MCF 10A (cell line): ENCODE data around the gene SMURF1. TPM values are rescaled to one million over a fixed set of nuclear protein-coding genes. Genes with fewer than 3 reads are reported as not detected.
"Not testable (repeated sequence)": the region's sequence is repeated elsewhere in the genome, so short reads cannot be mapped to it uniquely, and the experiment has no call there.

Experiments used
- BruUV-seq: library from RNA; stranded (reverse); fragments of 400-500 nt; replicated peaks from 2 replicates; lab custom pipeline; 2021; lab: Mats Ljungman, UMichigan
- CTCF ChIA-PET: fragments of 300-600 bp; sonication (Branson Sonifier 250); formaldehyde crosslinking; extraction: SDS; loops from one replicate; lab custom pipeline; 2021; ENCODE audit warnings: antibody characterized with exemption, inconsistent platforms; lab: Yijun Ruan, JAX
- POLR2A ChIA-PET: fragments of 300-600, 350-650 bp; sonication (Branson Sonifier 250); formaldehyde crosslinking; extraction: SDS; loops from one replicate; lab custom pipeline; 2020; ENCODE audit warnings: antibody characterized with exemption, inconsistent platforms; lab: Yijun Ruan, JAX
- DNase-seq: peaks from one replicate; pipeline ENCODE4 v3.0.0-alpha.2; 2018; ENCODE audit not compliant: unreplicated experiment
- H3K27ac Mint-ChIP-seq: one replicate; pipeline ENCODE4 v1.8.0; 2022; ENCODE audit warnings: mild to moderate bottlenecking, low read depth, mixed read lengths; ENCODE audit not compliant: unreplicated experiment
- H3K27me3 Mint-ChIP-seq: one replicate; pipeline ENCODE4 v1.8.0; 2022; ENCODE audit warnings: mixed read lengths; ENCODE audit not compliant: insufficient read depth, unreplicated experiment
- H3K36me3 Mint-ChIP-seq: one replicate; pipeline ENCODE4 v1.8.0; 2022; ENCODE audit warnings: mild to moderate bottlenecking, moderate library complexity, mixed read lengths; ENCODE audit not compliant: insufficient read depth, unreplicated experiment
- H3K4me1 Mint-ChIP-seq: one replicate; pipeline ENCODE4 v1.8.0; 2022; ENCODE audit warnings: mixed read lengths; ENCODE audit not compliant: insufficient read depth, unreplicated experiment
- H3K4me3 Mint-ChIP-seq: one replicate; pipeline ENCODE4 v1.8.0; 2022; ENCODE audit warnings: mild to moderate bottlenecking, moderate library complexity, mixed read lengths; ENCODE audit not compliant: unreplicated experiment
- H3K9me3 Mint-ChIP-seq: one replicate; pipeline ENCODE4 v1.8.0; 2022; ENCODE audit warnings: mixed read lengths; ENCODE audit not compliant: unreplicated experiment
- intact Hi-C: fragments of 100-400 bp; cut with micrococcal nuclease; formaldehyde crosslinking; loops from 2 replicates; pipeline ENCODE4 v1.14.1; 2022
- total RNA-seq: library from RNA; stranded (reverse); gene quantifications from 2 replicates; pipeline ENCODE4 v1.2.3, GENCODE V29; 2022
- TF ChIP-seq, protein P1 (sequence below): fragments of 200-600 bp; IDR thresholded peaks from one replicate; pipeline ENCODE4 v1.8.0; 2022; ENCODE audit warnings: antibody characterized with exemption, mild to moderate bottlenecking; ENCODE audit not compliant: unreplicated experiment

The SMURF1 gene
- total RNA-seq, 1 experiment from 2014 or later, result 19.9 TPM

DNA sequence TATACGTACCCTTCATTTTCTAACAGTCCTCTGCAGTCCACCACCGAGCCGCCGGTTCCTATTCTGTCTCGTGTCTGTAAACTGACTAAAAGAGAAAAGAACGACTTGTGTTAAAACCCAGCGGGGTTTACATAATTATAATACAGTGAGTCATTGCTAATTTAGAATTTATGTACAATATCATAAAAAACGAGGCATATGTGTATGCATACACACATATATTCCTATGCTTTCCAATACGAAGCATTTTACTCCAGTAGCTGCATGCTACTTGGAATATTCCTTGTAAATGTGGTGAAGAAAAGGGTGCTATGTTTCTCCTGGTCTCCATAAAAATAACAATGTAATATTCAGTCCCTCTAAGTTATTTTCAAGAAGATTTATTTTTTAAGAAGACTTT, 89.1 kb downstream of the SMURF1 start:
- H3K4me3 Mint-ChIP-seq, result no peak overlapping the region
- no peaks in the 10 kb centered on the region for H3K9me3 Mint-ChIP-seq
- ChIA-PET CTCF (interaction anchor here (0.5 to 1.0 kb wide), 3 partner anchors 14 to 310 kb away, joined by 3 to 4 read pairs (median 3); no protein-coding TSS in a partner anchor), POLR2A (no interaction called here)
- H3K4me1 Mint-ChIP-seq, result no peaks in the 10 kb centered on the region
- TF ChIP-seq, protein P1, sequence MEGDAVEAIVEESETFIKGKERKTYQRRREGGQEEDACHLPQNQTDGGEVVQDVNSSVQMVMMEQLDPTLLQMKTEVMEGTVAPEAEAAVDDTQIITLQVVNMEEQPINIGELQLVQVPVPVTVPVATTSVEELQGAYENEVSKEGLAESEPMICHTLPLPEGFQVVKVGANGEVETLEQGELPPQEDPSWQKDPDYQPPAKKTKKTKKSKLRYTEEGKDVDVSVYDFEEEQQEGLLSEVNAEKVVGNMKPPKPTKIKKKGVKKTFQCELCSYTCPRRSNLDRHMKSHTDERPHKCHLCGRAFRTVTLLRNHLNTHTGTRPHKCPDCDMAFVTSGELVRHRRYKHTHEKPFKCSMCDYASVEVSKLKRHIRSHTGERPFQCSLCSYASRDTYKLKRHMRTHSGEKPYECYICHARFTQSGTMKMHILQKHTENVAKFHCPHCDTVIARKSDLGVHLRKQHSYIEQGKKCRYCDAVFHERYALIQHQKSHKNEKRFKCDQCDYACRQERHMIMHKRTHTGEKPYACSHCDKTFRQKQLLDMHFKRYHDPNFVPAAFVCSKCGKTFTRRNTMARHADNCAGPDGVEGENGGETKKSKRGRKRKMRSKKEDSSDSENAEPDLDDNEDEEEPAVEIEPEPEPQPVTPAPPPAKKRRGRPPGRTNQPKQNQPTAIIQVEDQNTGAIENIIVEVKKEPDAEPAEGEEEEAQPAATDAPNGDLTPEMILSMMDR, result no peak
- DNase-seq, result no peak
- H3K27ac Mint-ChIP-seq, result no peak overlapping the region
- peaks cover 83% of the 10 kb centered on the region for H3K36me3 Mint-ChIP-seq
- BruUV-seq, result no TSS peak
- no peaks in the 10 kb centered on the region for H3K27me3 Mint-ChIP-seq
- intact Hi-C loops, result no loop called here

DNA sequence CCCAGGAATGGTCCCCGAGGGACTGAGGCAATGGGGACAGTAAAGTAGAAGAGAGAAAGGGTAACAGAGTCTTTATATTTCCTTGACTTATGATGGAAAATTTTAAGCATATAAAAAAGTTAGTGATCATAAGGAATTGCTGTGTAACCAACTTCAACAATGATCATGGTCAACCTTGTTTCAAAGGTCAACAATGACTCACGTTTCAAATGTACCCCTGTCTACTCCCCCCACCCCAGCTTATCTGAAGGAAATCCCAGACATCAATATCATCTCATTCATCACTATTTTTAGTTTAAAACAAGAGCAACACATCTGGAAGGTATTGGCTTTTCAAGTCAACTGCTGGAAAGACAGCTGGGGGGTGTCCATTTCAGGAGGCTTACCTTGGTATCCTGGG, 92.9 kb downstream of the SMURF1 start:
- ChIA-PET POLR2A (interaction anchor here (0.6 kb wide), 1 partner anchor 249 kb away, joined by 3 read pairs; no protein-coding TSS in a partner anchor), CTCF (interaction anchor here (0.9 to 1.5 kb wide), 3 partner anchors 13 to 262 kb away, joined by 3 to 4 read pairs (median 3); no protein-coding TSS in a partner anchor)
- no peak overlapping the region for H3K27ac Mint-ChIP-seq
- no peaks in the 10 kb centered on the region for H3K27me3 Mint-ChIP-seq
- intact Hi-C loops, result no loop called here
- H3K36me3 Mint-ChIP-seq, result peaks cover 93% of the 10 kb centered on the region
- H3K9me3 Mint-ChIP-seq, result no peaks in the 10 kb centered on the region
- H3K4me3 Mint-ChIP-seq, result no peak overlapping the region
- DNase-seq, result no peak
- TF ChIP-seq, protein P1, result no peak
- BruUV-seq, result no TSS peak
- H3K4me1 Mint-ChIP-seq, result no peaks in the 10 kb centered on the region

DNA sequence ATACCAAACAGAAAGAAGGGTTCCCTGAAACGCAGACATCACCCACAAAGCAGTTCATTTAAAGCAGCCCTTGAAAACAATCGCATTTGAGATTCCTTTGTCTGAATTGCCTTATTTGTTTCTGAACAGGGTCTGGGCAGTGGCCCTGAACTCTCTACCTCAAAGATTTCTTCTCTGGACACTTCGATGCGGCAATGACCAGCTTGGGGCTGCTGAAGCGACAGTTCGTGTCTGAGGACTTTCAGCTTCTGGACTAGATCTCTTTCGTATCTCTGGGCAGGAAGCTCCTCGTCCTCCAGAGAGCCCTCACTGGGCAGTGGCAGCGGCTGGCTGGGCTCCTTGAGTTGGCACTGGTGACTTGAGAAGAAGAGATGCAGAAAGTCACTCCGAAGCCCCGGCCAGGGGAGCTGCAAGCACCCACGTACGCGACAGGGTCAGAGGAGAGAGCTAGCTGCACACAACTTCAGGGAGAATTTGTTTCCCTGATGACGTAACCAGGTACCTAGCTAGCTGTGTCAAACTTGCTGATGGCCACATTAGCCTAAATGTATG, 96.3 kb downstream of the SMURF1 start:
- no TSS peak for BruUV-seq
- TF ChIP-seq, protein P1, result no peak
- intact Hi-C loops, result no loop called here
- CTCF ChIA-PET, result interaction anchor here (0.6 to 0.7 kb wide), 2 partner anchors 279 to 318 kb away, joined by 3 to 6 read pairs; no protein-coding TSS in a partner anchor
- Mint-ChIP-seq H3K4me1 (no peaks in the 10 kb centered on the region), H3K27ac (no peak overlapping the region), H3K36me3 (peaks cover 93% of the 10 kb centered on the region), H3K27me3 (no peaks in the 10 kb centered on the region), H3K9me3 (no peaks in the 10 kb centered on the region), H3K4me3 (no peak overlapping the region)
- POLR2A ChIA-PET, result no interaction called here
- DNase-seq, result no peak

DNA sequence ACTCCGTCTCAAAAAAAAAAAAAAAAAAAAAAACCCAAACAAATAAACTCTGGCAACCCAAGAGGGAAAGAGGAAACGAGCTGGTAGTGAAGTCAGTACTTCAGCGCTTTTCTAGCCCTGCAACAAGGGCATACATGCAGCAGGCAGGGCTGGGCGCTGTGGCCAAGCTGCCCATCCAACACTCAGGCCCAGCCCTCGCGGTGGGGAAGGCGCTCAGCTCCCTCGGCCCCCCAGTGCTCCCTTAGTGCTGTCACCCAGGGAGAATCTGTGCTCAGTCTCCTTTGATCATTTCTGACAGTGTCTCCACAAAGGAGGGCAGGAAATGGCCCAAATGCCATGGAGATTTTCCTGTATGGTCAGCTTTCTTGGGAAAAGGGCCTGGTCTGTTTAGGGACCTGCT, 97.2 kb downstream of the SMURF1 start:
- Mint-ChIP-seq H3K4me1 (no peaks in the 10 kb centered on the region), H3K4me3 (no peak overlapping the region), H3K27ac (no peak overlapping the region), H3K27me3 (no peaks in the 10 kb centered on the region), H3K9me3 (no peaks in the 10 kb centered on the region), H3K36me3 (peaks cover 94% of the 10 kb centered on the region)
- intact Hi-C loops, result no loop called here
- no TSS peak for BruUV-seq
- ChIA-PET POLR2A (no interaction called here), CTCF (interaction anchor here (0.6 to 0.7 kb wide), 2 partner anchors 67 to 280 kb away, joined by 3 to 6 read pairs; no protein-coding TSS in a partner anchor)
- TF ChIP-seq, protein P1, result no peak
- no peak for DNase-seq

DNA sequence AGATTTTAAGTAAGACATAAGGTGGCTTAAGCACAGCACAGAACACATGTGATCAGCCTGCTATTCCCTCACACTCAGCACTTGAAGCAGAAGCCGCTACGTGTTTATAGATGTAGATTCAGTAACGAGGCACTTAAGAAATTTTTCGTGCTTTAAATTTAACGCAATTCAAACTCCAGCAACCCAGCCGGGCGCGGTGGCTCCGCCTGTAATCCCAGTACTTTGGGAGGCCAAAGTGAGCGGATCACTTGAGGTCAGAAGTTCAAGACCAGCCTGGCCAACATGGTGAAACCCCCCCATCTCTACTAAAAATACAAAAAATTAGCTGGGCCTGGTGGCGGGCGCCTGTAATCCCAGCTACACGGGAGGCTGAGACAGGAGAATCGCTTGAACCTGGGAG, 97.6 kb downstream of the SMURF1 start:
- CTCF ChIA-PET, result interaction anchor here (0.7 kb wide), 1 partner anchor 67 kb away, joined by 3 read pairs; no protein-coding TSS in a partner anchor
- BruUV-seq, H3K27me3 Mint-ChIP-seq, POLR2A ChIA-PET, intact Hi-C loops, H3K4me1 Mint-ChIP-seq, H3K27ac Mint-ChIP-seq, H3K4me3 Mint-ChIP-seq, DNase-seq, H3K9me3 Mint-ChIP-seq: not testable (repeated sequence)
- H3K36me3 Mint-ChIP-seq, result peaks cover 94% of the 10 kb centered on the region

DNA sequence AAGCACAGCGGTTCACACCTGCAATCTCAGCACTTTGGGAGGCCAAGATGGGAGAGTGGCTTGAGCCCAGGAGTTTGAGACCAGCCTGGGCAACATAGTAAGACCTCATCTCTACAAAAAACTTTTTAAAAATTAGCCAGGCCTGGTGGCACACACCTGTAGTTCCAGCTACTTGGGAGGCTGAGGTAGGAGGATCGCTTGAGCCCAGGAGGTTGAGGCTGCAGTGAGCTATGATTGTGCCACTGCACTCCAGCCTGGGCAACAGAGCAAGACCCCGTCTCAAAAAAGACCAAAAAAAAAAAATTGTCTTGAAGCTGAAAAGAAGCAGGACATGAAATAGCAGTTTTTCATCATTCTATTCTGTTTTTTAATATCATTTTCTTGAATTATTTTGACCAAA, 99.0 kb downstream of the SMURF1 start:
- ChIA-PET POLR2A (interaction anchor here (1.3 kb wide), 1 partner anchor 14 kb away, joined by 4 read pairs; no protein-coding TSS in a partner anchor), CTCF (interaction anchor here (0.6 to 12.6 kb wide), 3 partner anchors 31 to 268 kb away, joined by 3 to 138 read pairs (median 4); no protein-coding TSS in a partner anchor)
- BruUV-seq, H3K27ac Mint-ChIP-seq, H3K9me3 Mint-ChIP-seq, DNase-seq, intact Hi-C loops, H3K4me1 Mint-ChIP-seq, H3K27me3 Mint-ChIP-seq, H3K4me3 Mint-ChIP-seq: not testable (repeated sequence)
- H3K36me3 Mint-ChIP-seq, result peaks cover 99% of the 10 kb centered on the region
